ENCODE data around the gene VPS13C. TPM values are rescaled to one million over a fixed set of nuclear protein-coding genes. Genes with fewer than 3 reads are reported as not detected.

The VPS13C gene
- total RNA-seq, 1 donor from 2014 or later: 33.6 TPM

DNA sequence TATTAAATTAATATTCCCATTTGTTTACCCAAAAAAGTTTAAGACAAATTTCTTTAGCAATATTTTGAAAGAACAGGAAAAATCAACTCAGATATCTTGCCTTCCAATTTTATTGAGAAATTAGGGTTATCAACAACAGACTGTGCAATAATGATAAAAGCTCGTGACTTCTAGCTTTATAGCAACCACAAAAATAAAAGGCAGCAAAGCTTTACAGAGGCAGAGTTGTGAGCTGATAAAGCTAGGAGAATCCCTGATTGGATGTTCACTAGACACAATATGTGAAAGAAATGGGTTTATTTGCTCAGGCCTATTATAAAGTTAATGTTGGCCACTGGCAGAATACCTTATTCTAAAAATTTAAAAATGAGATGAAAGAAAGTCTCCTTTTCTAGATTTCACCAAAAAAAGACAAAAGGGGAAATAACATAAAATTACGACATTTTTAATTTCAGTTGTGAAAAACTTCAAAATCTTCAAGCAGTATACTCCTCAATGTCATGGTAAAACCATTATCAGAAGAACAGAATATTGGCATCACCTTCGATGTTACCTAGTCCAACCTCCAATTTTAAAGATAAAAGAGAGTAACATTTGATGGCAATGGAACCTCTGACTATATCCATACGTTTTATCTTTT lies 2.8 kb downstream of the VPS13C start:
- Histone ChIP-seq H3K9me3 (no peaks in the 10 kb centered on the region), H3K4me1 (peaks cover 2 to 3% of the 10 kb centered on the region in 2 donors), H3K27ac (no peak overlapping the region), H3K4me3 (no peak overlapping the region), H3K36me3 (no peaks in the 10 kb centered on the region), H3K27me3 (no peaks in the 10 kb centered on the region)
- intact Hi-C loops (cut with DNase I): no loop called here
- TF ChIP-seq, protein P1, sequence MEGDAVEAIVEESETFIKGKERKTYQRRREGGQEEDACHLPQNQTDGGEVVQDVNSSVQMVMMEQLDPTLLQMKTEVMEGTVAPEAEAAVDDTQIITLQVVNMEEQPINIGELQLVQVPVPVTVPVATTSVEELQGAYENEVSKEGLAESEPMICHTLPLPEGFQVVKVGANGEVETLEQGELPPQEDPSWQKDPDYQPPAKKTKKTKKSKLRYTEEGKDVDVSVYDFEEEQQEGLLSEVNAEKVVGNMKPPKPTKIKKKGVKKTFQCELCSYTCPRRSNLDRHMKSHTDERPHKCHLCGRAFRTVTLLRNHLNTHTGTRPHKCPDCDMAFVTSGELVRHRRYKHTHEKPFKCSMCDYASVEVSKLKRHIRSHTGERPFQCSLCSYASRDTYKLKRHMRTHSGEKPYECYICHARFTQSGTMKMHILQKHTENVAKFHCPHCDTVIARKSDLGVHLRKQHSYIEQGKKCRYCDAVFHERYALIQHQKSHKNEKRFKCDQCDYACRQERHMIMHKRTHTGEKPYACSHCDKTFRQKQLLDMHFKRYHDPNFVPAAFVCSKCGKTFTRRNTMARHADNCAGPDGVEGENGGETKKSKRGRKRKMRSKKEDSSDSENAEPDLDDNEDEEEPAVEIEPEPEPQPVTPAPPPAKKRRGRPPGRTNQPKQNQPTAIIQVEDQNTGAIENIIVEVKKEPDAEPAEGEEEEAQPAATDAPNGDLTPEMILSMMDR (IDR thresholded peaks at IDR 0.05): no peak
- DNase-seq (ENCODE audit: low spot score in 2 of 2): no peak

DNA sequence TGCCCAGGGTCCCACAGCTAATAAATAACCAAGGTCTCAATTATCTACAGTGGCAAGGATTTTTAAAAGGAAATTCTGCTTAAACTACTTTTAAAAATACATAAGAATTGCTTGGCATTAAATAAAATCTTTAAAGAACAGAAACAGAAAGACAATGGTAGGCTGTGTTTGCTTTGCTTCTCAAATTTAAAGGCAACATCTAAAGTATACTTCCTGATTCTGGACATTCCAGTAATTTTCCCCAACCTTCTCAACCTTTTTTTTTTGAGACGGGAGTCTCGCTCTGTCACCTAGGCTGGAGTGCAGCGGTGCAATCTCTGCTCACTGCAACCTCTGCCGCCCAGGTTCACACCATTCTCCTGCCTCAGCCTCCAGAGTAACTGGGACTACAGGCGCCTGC lies 5.3 kb downstream of the VPS13C start:
- Histone ChIP-seq H3K9me3 (no peaks in the 10 kb centered on the region), H3K27me3 (no peaks in the 10 kb centered on the region), H3K36me3 (no peaks in the 10 kb centered on the region), H3K4me3 (no peak overlapping the region), H3K27ac (no peak overlapping the region), H3K4me1 (peaks cover 2 to 3% of the 10 kb centered on the region in 2 donors)
- intact Hi-C loops (cut with DNase I): no loop called here
- TF ChIP-seq, protein P1 (IDR thresholded peaks at IDR 0.05): no peak
- no peak for DNase-seq (ENCODE audit: low spot score in 2 of 2)

DNA sequence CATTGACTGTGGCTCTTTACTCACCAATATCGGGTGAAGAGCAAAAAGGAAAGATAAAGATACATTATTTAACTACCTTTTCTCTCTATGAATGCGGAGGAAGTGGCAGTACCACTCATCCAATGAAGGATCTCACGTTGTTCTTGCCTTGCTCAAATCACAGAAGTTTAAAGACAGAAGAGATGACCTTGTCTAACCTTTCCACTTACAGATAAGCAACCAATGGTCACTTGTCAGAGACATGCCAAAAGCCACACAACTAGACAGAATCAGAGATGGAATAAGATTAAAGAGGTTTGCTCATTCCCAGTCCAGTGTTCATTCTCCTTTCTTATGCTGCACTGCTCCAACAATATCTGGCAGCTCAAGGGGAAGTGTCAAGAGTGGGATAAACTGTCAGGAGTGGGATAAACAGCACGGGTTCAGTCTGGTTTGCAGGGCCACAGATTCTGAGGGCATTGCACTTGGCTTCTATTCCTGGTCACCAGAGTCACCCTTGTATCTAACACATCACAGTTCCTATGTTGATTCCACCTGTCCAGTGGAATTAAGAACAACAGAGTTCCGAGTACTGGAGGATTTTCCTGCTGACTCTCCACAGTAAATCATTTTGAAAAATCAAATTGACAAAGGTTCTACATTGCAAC lies 6.7 kb downstream of the VPS13C start:
- peaks cover 0 to 3% of the 10 kb centered on the region in 2 donors for H3K4me1 ChIP-seq
- intact Hi-C loops (cut with DNase I): no loop called here
- no peak for DNase-seq (ENCODE audit: low spot score in 2 of 2)
- no peaks in the 10 kb centered on the region for H3K36me3 ChIP-seq
- TF ChIP-seq, protein P1 (IDR thresholded peaks at IDR 0.05): no peak
- no peak overlapping the region for H3K27ac ChIP-seq
- no peaks in the 10 kb centered on the region for H3K27me3 ChIP-seq
- no peaks in the 10 kb centered on the region for H3K9me3 ChIP-seq
- no peak overlapping the region for H3K4me3 ChIP-seq

DNA sequence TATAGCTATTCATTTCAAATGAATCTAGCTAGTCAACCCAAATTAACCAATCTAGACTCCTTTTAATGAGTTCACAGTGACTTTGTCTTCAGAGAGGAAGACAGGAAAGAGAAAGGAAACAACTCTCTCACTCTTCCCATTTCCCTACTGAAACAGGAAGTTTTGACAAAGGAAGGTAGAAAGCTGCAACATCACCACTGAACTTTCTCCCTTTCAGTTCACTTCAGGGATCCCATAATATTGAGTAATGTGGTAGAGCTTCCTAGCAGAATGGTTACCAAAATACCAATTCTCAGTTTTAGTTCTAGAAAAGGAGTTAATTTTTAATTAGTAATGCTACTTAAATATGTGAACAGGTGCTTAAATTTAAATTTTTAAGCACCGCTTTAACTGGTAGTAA lies 7.5 kb downstream of the VPS13C start:
- no peak overlapping the region for H3K27ac ChIP-seq
- no peak for DNase-seq (ENCODE audit: low spot score in 2 of 2)
- H3K9me3 ChIP-seq: no peaks in the 10 kb centered on the region
- intact Hi-C loops (cut with DNase I): no loop called here
- no peaks in the 10 kb centered on the region for H3K36me3 ChIP-seq
- TF ChIP-seq, protein P1 (IDR thresholded peaks at IDR 0.05): no peak
- no peaks in the 10 kb centered on the region for H3K4me1 ChIP-seq
- no peaks in the 10 kb centered on the region for H3K27me3 ChIP-seq
- no peak overlapping the region for H3K4me3 ChIP-seq

DNA sequence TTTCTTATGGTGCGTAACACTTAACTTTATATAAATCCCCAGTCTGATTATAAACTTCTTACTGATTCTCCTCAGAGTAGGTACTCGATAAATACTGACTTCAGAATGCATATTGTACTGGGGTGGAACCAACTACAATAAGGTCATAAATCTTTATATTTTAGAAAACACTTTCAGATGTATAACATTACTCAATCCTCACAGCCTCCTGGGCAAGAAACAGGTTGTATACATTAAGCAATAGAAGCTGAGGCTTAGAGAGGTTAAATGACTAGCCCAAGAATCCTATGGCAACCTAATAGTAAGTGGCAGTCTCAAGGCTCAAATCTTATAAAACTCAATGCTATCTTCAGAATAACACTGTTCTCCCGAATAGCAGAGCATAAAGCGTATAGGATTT lies 9.1 kb downstream of the VPS13C start:
- Histone ChIP-seq H3K27me3 (no peaks in the 10 kb centered on the region), H3K36me3 (no peaks in the 10 kb centered on the region), H3K9me3 (no peaks in the 10 kb centered on the region), H3K4me1 (no peaks in the 10 kb centered on the region), H3K27ac (no peak overlapping the region), H3K4me3 (no peak overlapping the region)
- TF ChIP-seq, protein P1 (IDR thresholded peaks at IDR 0.05): no peak
- no peak for DNase-seq (ENCODE audit: low spot score in 2 of 2)
- intact Hi-C loops (cut with DNase I): no loop called here

All from ascending aorta (tissue), 2 donors.